Measurements from ENCODE around the gene UBE2N. TPM values are rescaled to one million over a fixed set of nuclear protein-coding genes. Genes with fewer than 3 reads are reported as not detected.

UBE2N gene
- total RNA-seq, 1 donor from 2014 or later, result 70.0 TPM

- Mint-ChIP-seq H3K27me3 (ENCODE audit: low read depth) (no peaks in the 10 kb centered on the region), H3K27ac (ENCODE audit: unreplicated experiment) (peak overlapping the region; percentile 87), H3K4me3 (ENCODE audit: unreplicated experiment) (no peak overlapping the region), H3K9me3 (ENCODE audit: low read depth) (no peaks in the 10 kb centered on the region), H3K36me3 (ENCODE audit: low read depth) (no peaks in the 10 kb centered on the region), H3K4me1 (ENCODE audit: low read depth) (peaks cover 76% of the 10 kb centered on the region)
- no peak for DNase-seq (ENCODE audit: low spot score)
- no peak for TF ChIP-seq CTCF (IDR thresholded peaks at IDR 0.05)
These were observed 12.3 kb downstream of the UBE2N start for GRCh38 chr12:93429448-93429847.

GRCh38 chr12:93427779-93428564 lies 13.8 kb downstream of the UBE2N start:
- peaks cover 79% of the 10 kb centered on the region for H3K4me1 Mint-ChIP-seq (ENCODE audit: low read depth)
- H3K36me3 Mint-ChIP-seq (ENCODE audit: low read depth), result no peaks in the 10 kb centered on the region
- H3K27ac Mint-ChIP-seq (ENCODE audit: unreplicated experiment), result peak overlapping the region; percentile 30
- no peak for TF ChIP-seq CTCF (IDR thresholded peaks at IDR 0.05)
- DNase-seq (ENCODE audit: low spot score), result no peak
- H3K9me3 Mint-ChIP-seq (ENCODE audit: low read depth), result no peaks in the 10 kb centered on the region
- no peak overlapping the region for H3K4me3 Mint-ChIP-seq (ENCODE audit: unreplicated experiment)
- no peaks in the 10 kb centered on the region for H3K27me3 Mint-ChIP-seq (ENCODE audit: low read depth)

- H3K36me3 Mint-ChIP-seq (ENCODE audit: low read depth), result no peaks in the 10 kb centered on the region
- no peaks in the 10 kb centered on the region for H3K27me3 Mint-ChIP-seq (ENCODE audit: low read depth)
- H3K9me3 Mint-ChIP-seq (ENCODE audit: low read depth), result no peaks in the 10 kb centered on the region
- no peak overlapping the region for H3K4me3 Mint-ChIP-seq (ENCODE audit: unreplicated experiment)
- no peak for DNase-seq (ENCODE audit: low spot score)
- H3K4me1 Mint-ChIP-seq (ENCODE audit: low read depth), result peaks cover 77% of the 10 kb centered on the region
- no peak for TF ChIP-seq CTCF (IDR thresholded peaks at IDR 0.05)
- H3K27ac Mint-ChIP-seq (ENCODE audit: unreplicated experiment), result peak overlapping the region; percentile 51
These were observed 15.3 kb downstream of the UBE2N start for GRCh38 chr12:93426412-93426805.

- no peaks in the 10 kb centered on the region for H3K9me3 Mint-ChIP-seq (ENCODE audit: low read depth)
- peak overlapping the region; percentile 51 for H3K27ac Mint-ChIP-seq (ENCODE audit: unreplicated experiment)
- no peaks in the 10 kb centered on the region for H3K27me3 Mint-ChIP-seq (ENCODE audit: low read depth)
- no peak for TF ChIP-seq CTCF (IDR thresholded peaks at IDR 0.05)
- DNase-seq (ENCODE audit: low spot score), result no peak
- H3K36me3 Mint-ChIP-seq (ENCODE audit: low read depth), result no peaks in the 10 kb centered on the region
- H3K4me3 Mint-ChIP-seq (ENCODE audit: unreplicated experiment), result no peak overlapping the region
- peaks cover 72% of the 10 kb centered on the region for H3K4me1 Mint-ChIP-seq (ENCODE audit: low read depth)
These were observed 15.9 kb downstream of the UBE2N start for GRCh38 chr12:93425736-93426411.

- no peak for DNase-seq (ENCODE audit: low spot score)
- Mint-ChIP-seq H3K4me1 (ENCODE audit: low read depth) (peaks cover 61% of the 10 kb centered on the region), H3K27me3 (ENCODE audit: low read depth) (no peaks in the 10 kb centered on the region), H3K27ac (ENCODE audit: unreplicated experiment) (peak overlapping the region; percentile 17), H3K9me3 (ENCODE audit: low read depth) (no peaks in the 10 kb centered on the region), H3K36me3 (ENCODE audit: low read depth) (no peaks in the 10 kb centered on the region), H3K4me3 (ENCODE audit: unreplicated experiment) (no peak overlapping the region)
- no peak for TF ChIP-seq CTCF (IDR thresholded peaks at IDR 0.05)
These were observed 19.7 kb downstream of the UBE2N start for GRCh38 chr12:93422050-93422449.
